Panc1 (cell line): Measurements from ENCODE around the gene ISYNA1.

Source experiments
- POLR2AphosphoS5 ChIP-seq: IDR thresholded peaks from 2 replicates; pipeline ENCODE4 v1.6.1; 2012; ENCODE audit warnings: mild to moderate bottlenecking, low read depth, low read length, moderate library complexity
- TCF7L2 ChIP-seq: IDR thresholded peaks from 2 replicates; pipeline ENCODE4 v1.6.1; 2011; ENCODE audit warnings: mild to moderate bottlenecking, low read depth, low read length, inconsistent platforms
- TF ChIP-seq, protein P1 (sequence below), 2 experiments: IDR thresholded peaks; 2 replicates each; pipeline ENCODE4 v1.6.1; 2011 to 2012; ENCODE audit warnings: low read depth in 2 of 2, control low read depth in 1 of 2, low read length in 1 of 2, mild to moderate bottlenecking in 1 of 2, moderate library complexity in 1 of 2; ENCODE audit not compliant: insufficient read depth in 1 of 2
- TF ChIP-seq, protein P2 (sequence below): fragments of 450-650 bp; IDR thresholded peaks from 2 replicates; pipeline ENCODE4 v1.5.1; 2017; ENCODE audit warnings: mild to moderate bottlenecking

DNA sequence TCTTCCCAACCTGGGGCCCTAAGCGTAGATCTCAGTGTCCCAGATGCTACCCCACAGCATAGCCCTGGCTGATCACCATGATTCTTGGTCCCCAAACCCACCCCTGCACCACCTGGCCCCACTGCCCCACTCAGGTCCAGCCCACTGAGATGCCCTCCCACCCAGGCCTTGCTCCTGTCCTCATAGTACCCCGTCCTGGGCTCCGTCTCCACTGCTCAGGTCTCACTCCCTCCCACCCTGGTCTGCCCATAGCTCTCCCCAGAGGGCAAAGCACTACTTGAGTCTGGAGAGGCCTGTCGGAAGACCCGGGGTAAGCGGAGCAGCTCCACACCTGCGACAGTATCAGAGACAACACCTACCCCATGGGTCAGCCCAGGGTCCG, 35.8 kb upstream of the ISYNA1 start:
- TF ChIP-seq, protein P1, sequence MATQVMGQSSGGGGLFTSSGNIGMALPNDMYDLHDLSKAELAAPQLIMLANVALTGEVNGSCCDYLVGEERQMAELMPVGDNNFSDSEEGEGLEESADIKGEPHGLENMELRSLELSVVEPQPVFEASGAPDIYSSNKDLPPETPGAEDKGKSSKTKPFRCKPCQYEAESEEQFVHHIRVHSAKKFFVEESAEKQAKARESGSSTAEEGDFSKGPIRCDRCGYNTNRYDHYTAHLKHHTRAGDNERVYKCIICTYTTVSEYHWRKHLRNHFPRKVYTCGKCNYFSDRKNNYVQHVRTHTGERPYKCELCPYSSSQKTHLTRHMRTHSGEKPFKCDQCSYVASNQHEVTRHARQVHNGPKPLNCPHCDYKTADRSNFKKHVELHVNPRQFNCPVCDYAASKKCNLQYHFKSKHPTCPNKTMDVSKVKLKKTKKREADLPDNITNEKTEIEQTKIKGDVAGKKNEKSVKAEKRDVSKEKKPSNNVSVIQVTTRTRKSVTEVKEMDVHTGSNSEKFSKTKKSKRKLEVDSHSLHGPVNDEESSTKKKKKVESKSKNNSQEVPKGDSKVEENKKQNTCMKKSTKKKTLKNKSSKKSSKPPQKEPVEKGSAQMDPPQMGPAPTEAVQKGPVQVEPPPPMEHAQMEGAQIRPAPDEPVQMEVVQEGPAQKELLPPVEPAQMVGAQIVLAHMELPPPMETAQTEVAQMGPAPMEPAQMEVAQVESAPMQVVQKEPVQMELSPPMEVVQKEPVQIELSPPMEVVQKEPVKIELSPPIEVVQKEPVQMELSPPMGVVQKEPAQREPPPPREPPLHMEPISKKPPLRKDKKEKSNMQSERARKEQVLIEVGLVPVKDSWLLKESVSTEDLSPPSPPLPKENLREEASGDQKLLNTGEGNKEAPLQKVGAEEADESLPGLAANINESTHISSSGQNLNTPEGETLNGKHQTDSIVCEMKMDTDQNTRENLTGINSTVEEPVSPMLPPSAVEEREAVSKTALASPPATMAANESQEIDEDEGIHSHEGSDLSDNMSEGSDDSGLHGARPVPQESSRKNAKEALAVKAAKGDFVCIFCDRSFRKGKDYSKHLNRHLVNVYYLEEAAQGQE (IDR thresholded peaks at IDR 0.05; ENCODE audit: insufficient read depth in 1 of 2, low read depth in 2 of 2, low read length in 1 of 2): no peak
- TF ChIP-seq TCF7L2: no peak
- TF ChIP-seq, protein P2, sequence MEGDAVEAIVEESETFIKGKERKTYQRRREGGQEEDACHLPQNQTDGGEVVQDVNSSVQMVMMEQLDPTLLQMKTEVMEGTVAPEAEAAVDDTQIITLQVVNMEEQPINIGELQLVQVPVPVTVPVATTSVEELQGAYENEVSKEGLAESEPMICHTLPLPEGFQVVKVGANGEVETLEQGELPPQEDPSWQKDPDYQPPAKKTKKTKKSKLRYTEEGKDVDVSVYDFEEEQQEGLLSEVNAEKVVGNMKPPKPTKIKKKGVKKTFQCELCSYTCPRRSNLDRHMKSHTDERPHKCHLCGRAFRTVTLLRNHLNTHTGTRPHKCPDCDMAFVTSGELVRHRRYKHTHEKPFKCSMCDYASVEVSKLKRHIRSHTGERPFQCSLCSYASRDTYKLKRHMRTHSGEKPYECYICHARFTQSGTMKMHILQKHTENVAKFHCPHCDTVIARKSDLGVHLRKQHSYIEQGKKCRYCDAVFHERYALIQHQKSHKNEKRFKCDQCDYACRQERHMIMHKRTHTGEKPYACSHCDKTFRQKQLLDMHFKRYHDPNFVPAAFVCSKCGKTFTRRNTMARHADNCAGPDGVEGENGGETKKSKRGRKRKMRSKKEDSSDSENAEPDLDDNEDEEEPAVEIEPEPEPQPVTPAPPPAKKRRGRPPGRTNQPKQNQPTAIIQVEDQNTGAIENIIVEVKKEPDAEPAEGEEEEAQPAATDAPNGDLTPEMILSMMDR: no peak
- no peak for TF ChIP-seq POLR2AphosphoS5
